Sciatic nerve (tissue), 2 donors: Measurements from ENCODE around the gene DDIT4L. TPM values are rescaled to one million over a fixed set of nuclear protein-coding genes. Genes with fewer than 3 reads are reported as not detected.
"Not testable (repeated sequence)": the region's sequence is repeated elsewhere in the genome, so short reads cannot be mapped to it uniquely, and the experiment has no call there.

Source experiments
- ATAC-seq: fragments of 200-7000 bp; cut with Tn5 transposase; one replicate; pipeline ENCODE4 v1.9.1; 2020; ENCODE audit warnings: mild to moderate bottlenecking, moderate library complexity
- DNase-seq: peaks from one replicate; pipeline ENCODE4 v3.0.0-alpha.2; 2020; ENCODE audit warnings: low spot score
- intact Hi-C: fragments of 100-400 bp; cut with DNase I; formaldehyde crosslinking; loops from one replicate; pipeline ENCODE4 v1.14.2; 2022
- total RNA-seq: library from RNA; stranded (reverse); fragmentation: NEBNext Ultra II Directional; extraction: Animal tissue kit (Norgen Biotek cat#: 25700); gene quantifications from one replicate; pipeline ENCODE4 v1.2.1, GENCODE V29; 2021
- donor health status: DM: no; HTN: no; CAD: no.
- donor health status: DM: no; HTN: no; CAD: no.

Gene DDIT4L
- total RNA-seq, 1 donor from 2014 or later, result 11.5 TPM

DNA sequence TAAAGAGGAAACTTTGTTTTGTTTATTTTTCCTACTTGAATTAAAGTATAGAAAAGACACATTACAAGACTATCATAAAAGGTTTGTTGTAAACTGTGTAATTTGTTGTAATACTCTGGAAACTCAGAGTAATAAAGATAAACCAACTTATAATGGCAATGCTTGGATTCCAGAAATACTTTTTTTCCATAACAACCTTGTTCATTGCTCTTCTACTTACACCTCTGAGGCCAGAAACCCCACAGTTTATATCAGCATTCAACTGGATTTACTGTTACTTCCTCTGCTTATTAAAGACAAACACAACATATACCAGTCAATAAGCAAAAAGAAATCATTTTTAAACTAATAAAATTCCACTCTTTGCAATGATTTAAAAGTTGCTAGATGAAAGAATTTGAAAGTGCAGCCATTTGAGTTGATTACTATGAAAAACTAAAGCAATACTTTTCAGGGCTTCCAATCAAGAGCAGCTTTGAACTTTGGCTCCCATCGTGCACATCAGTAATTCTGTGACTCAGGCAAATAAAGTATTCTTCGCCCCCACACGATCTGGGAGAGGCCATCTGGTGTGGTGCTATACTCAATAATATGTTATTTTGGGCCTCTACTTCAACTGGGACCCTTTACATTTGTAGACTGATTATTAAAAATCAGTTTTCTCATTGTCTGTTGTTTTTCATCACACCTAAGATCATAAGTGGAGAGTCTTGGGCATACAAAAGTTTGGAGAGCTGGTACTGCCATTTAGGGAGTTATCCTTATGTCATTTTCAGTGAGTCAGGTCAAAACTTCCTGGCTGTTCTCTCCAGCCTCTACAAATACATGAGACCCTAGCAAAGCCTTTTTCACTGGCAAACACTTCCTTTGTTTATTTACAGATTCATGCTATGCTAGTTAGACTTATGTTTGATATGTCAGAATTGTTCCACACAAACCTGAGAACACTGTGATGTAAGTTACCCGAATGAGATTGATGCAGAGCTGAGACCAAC is 20.5 kb downstream of the DDIT4L start:
- DNase-seq (no peak), ATAC-seq (no peak)
- intact Hi-C loops, result no loop called here

DNA sequence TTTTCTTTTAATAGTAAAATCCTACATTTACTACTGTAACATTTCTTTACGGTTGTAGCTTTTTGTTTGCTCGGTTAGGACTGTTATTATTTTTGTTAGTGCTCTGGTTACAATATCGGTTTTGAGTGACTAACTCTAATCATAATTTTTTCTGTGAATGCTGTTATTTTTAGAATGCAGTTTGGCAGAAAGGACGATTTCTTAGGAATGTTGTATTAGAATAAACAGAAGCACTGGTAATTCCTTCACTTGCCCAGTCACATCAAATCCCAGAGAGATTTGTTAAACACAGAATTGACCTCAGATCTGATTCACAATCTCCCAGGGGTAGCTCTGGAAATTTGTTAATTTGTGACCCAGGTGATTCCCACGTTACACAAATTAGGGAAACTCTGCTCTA is 21.7 kb downstream of the DDIT4L start:
- no peak for DNase-seq
- ATAC-seq, result no peak

DNA sequence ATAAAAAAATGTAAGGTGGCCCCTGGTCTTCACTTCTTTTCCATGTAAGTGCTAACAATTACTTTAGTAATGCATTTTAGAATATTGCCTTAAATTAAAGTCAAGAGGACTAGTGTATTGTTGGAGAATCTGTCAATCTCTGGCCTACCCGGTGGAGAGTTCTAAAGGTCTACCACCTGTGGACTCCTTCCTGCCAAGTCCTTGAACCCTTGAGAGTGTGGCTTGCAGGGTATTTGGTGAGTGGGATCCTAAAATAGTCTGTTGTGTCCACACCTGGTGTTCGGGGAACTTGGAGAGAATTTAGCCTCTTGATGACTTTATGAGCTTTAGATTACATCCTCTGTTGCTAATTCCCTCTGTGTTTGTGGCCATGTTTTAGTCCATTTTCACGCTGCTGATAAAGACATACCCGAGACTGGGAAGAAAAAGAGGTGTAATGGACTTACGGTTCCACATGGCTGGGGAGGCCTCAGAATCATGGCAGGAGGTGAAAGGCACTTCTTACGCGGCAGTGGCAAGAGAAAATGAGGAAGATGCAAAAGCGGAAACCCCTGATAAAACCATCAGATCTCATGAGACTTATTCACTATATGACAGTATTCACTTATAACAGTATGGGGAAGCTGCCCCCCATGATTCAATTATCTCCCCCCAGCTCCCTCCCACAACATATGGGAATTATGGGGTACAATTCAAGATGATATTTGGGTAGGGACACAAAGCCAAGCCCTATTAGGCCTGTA is 23.8 kb downstream of the DDIT4L start:
- DNase-seq (no peak), ATAC-seq (no peak)
- intact Hi-C loops, result no loop called here

More for the DNA sequence above, 21.7 kb downstream of the DDIT4L start:
- intact Hi-C loops, result no loop called here

DNA sequence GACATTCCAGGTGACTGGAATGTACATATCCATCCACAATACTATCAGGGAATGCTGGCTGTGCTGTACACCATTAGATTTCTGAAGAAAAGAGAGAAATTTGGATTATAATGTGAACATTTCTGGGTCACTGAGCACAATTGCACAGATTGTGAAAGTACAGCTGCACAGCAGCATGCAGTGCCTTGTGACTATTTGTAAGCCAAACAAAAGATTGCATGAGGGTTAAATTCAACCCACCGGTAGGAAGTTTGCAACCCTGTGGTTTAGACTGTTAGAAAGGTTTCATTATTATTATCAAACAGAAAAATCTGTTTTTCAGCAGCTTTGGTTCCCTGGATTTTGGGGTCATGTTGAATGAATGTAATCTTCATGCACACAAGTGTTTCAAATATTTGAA is 24.5 kb downstream of the DDIT4L start:
- DNase-seq (no peak), ATAC-seq (no peak)
- intact Hi-C loops, result no loop called here

DNA sequence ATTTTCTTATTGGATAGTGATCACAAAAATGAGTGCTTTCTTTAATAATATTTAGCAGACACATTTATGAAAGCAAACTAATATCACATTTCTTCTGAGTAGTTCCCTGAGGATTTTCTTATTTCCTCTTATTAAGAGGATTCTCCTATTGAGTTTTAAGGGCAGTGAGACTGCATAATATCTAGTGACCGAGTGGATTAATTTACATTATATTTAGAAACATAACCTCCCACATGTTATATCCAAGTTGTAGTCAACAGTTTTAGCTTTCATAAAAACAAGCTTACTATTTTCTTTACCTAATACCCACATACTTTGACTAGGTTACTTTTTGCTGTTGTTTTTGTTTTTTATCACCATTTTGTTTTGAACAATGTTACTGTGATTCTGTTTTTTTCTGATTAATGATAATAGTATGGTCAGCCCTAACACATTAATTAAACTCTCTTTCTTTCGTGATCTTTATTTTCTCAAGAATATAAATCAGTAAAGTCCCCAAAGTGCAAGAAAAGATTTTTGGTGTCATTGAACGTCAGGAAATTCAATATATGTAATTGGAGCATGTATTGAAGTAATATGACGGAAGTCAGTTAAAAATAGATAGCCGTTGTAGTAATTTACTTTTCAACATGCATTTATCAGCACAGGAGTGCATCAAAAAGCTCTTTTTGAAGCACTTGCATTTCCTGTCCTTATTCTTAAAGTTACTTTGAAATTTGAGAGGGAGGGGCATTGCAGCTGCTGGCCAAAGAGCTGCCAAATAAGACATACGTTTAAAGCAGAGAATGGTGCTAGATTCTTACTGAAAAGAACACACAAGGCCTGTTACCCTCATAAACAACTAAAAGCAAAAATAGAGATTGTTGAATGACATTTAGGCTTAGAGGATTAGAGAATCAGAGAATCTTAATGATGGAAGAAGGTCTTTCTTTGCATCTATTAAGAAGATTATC is 25.2 kb downstream of the DDIT4L start:
- ATAC-seq (no peak), DNase-seq (no peak)
- intact Hi-C loops, result no loop called here

DNA sequence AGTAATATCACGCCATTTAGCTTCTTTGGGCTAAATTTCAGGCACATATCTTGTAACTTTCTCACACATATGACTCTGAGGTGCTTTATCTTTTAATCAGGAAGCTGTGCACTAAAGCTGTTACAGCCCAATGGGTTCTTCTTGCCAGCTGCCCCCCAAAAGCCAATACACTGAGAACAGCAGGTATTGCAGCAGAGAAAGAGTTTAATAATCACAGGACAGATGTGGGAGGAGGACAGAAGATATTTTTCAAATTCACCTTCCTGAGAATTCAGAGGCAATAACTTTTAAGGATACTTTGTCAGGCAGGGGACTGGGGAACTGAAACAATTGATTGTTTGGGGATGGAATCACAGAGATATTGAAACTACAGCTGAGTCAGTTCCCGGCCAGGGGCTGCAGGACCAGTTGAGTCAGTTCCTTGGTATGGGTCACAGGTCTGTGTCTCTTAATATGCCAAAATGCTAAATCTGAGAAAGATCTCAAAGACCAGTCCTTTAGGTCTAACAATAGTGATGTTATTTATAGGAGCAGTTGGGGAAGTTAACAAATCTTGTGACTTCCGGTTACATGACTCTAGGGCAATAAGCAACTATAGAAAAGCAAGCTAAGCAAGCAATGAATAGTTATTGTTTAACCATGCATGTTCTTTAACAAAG is 28.1 kb downstream of the DDIT4L start:
- DNase-seq (no peak), ATAC-seq (no peak)
- intact Hi-C loops, result no loop called here

DNA sequence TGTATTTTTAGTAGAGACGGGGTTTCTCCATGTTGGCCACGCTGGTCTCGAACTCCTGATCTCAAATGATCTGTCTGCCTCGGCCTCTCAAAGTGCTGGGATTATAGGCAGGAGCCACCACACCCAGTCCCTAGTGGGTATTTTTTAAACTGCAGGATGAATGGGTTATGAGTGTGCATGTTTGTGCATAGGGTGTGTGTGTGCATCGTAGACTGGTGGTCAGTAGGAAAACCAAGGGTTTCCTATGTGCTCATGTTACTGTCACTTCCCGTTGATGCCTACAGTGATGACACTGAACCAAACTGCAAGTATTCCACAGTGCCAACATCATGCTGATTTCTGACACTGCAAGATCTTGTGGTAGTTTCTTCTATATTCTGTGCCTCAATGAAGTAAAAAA is 41.1 kb downstream of the DDIT4L start:
- intact Hi-C loops, result no loop called here
- no peak for ATAC-seq
- no peak for DNase-seq

DNA sequence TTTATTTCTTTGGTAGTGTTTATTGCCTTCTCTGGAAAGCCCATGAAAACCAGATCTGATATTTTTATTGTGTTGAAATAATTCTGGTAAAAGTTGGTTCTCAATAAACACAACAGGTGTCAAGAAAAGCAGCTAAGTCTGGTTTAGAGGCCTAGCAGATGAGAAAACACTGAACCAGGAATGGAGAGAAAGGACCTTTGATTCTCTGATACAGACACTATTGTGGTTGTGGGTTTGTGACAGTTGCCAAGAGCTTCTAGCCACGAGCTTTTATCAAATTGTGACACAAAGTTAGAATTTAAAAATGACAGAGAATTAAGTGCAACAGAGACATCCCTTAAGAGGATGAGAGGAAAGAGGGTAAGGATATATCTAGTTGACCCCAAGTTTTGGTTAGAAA is 42.6 kb downstream of the DDIT4L start:
- intact Hi-C loops, result no loop called here
- ATAC-seq (no peak), DNase-seq (no peak)

DNA sequence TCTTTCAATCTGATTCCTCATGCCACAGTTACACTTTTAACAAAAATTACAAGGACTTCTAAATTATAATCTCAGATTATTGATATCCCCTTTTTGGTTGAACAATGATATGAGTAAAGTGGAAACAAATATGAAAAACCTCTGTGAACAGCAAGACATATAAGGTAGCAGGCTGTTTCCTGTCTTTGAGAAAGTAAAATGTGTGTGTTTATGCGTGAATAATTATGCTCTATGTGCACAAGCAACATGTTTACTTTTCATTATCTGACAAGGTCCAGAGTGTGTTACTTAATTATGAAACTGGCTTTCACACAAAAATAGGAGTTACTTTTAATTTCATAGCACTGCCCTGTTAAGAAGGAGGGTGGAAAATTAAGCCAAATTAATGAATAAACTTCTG is 43.1 kb downstream of the DDIT4L start:
- intact Hi-C loops, result no loop called here
- no peak for DNase-seq
- no peak for ATAC-seq

DNA sequence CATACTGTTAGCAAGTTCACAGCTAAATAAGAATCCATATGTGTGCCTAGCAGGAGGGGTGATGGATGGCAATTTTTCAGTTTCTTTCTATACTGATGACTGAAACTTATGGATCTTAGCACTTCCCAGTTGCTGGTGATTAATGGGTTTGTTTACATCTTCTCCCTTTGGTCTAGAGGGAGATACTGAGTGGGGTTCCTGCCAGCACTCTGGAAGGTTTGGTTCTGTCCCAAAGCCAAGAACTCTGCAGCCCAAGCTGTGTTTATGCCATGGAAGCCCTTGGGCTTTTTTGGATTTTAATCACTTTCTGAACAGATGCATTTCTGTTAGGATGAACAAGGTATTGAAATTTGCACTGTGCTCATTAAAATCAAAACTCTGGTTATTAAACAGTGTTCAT is 43.5 kb downstream of the DDIT4L start:
- intact Hi-C loops, result no loop called here

DNA sequence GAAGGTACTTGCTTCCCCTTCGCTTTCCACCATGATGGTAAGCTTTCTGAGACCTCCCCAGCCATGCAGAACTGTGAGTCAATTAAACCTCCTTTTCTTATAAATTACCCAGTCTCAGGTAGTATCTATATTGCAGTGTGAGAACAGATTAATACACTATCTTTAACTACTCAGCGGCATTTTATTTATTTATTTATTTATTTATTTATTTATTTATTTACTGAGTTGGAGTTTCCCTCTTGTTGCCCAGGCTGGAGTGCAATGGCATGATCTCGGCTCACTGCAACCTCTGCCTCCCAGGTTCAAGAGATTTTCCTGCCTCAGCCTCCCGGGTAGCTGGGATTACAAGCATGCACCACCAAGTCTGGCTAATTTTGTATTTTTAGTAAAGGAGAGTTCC is 52.9 kb downstream of the DDIT4L start:
- intact Hi-C loops, ATAC-seq, DNase-seq: not testable (repeated sequence)

More for the DNA sequence above, 43.5 kb downstream of the DDIT4L start:
- DNase-seq, result no peak
- no peak for ATAC-seq

Other genes starting within 250 kb of the DDIT4L start
- gene DNAJB14, start 243.8 kb downstream of the DDIT4L start, total RNA-seq, result 52.9 TPM
- 83.2 TPM for gene H2AZ1, start 240.2 kb downstream of the DDIT4L start, total RNA-seq